NCI-H2196 (cell line): ENCODE data around the gene RND2.
"Not testable (repeated sequence)": the region's sequence is repeated elsewhere in the genome, so short reads cannot be mapped to it uniquely, and the experiment has no call there.

Experiments used
- DNase-seq: peaks from one replicate; lab custom pipeline; 2025; ENCODE audit not compliant: unreplicated experiment; lab: John Stamatoyannopoulos, UW

Gene RND2

GRCh38 chr17:43025766-43026537, 921 bp downstream of the RND2 start:
- DNase-seq: no peak

GRCh38 chr17:43026595-43026994, 1.6 kb downstream of the RND2 start:
- no peak for DNase-seq

- no peak for DNase-seq
These were observed 2.3 kb downstream of the RND2 start for GRCh38 chr17:43027091-43028032.

- DNase-seq: no peak
These were observed 3.3 kb downstream of the RND2 start for GRCh38 chr17:43028221-43028861.

- no peak for DNase-seq
These were observed 5.2 kb downstream of the RND2 start for GRCh38 chr17:43030137-43030767.

GRCh38 chr17:43031666-43032065, 6.6 kb downstream of the RND2 start:
- no peak for DNase-seq

- no peak for DNase-seq
These were observed 9.2 kb downstream of the RND2 start for GRCh38 chr17:43033948-43034881.

GRCh38 chr17:43034894-43035293, 9.9 kb downstream of the RND2 start:
- no peak for DNase-seq

GRCh38 chr17:43039646-43040045, 14.6 kb downstream of the RND2 start:
- DNase-seq: no peak

- DNase-seq: no peak
These were observed 15.6 kb downstream of the RND2 start for GRCh38 chr17:43040655-43041054.

- DNase-seq: no peak
These were observed 17.1 kb downstream of the RND2 start for GRCh38 chr17:43042025-43042628.

- no peak for DNase-seq
These were observed 18.3 kb downstream of the RND2 start for GRCh38 chr17:43043307-43043706.

- DNase-seq: no peak
These were observed 19.0 kb downstream of the RND2 start for GRCh38 chr17:43044024-43044423.

GRCh38 chr17:43051969-43052368, 26.9 kb downstream of the RND2 start:
- DNase-seq: no peak

- not testable (repeated sequence) for DNase-seq
These were observed 28.0 kb downstream of the RND2 start for GRCh38 chr17:43053008-43053407.

GRCh38 chr17:43056051-43056450, 31.0 kb downstream of the RND2 start:
- DNase-seq: no peak

GRCh38 chr17:43062984-43063638, 38.1 kb downstream of the RND2 start:
- no peak for DNase-seq

GRCh38 chr17:43068570-43069367, 43.7 kb downstream of the RND2 start:
- no peak for DNase-seq
